Fibroblast of skin of left biceps (primary cell): ENCODE results near the gene KIAA1755.

Source experiments
- DNase-seq, 2 experiments: peaks; one replicate each; pipeline ENCODE4 v3.0.0-alpha.2; 2013; ENCODE audit warnings: low read depth in 2 of 2

Gene KIAA1755

GRCh38 chr20:38260378-38261053, at the start of gene KIAA1755:
KIAA1755 (minus strand) TSS chr20:38260735; CDS start chr20:38260500, 235 bp downstream.
- DNase-seq, result no peak

DNA sequence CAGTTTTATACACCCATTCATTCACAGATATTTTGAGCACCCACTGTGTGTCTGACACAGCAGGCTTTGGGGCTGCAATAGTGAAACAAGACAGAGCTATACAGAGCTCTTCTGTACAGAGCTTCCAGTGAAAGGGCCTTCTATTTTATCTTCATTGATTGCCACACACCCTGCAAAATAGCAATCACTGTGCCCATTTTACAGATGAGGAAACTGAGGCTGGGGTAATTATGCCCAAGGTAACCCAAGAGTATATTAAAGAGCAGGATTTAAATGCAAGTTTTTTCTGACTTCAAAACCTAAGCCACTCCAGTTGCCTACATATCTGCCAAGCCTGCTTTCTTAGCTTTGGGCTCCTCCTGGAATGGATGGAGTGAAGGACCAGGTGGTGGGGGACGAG, 47.9 kb upstream of the KIAA1755 start:
- DNase-seq, result no peak

DNA sequence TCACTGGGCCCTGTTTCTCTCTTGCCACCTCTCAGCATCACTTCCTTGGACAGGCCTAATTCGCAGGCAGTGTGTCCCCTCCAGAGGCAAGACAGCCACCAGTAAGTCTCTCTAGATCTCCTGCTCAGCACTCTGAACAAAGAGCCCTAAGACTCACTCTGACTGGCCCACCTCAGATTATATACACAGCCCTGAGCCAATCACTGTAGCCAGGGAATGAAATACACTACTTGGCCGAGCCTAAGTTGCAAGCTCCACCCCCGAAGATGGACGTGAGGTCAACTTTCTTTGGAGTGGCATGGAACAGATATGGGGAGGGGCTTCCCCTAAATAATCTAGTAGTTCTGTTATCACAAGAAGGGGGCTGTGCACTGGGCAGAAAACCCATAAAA, 47.5 kb upstream of the KIAA1755 start:
- DNase-seq, result no peak

- no peak for DNase-seq
These were observed 47.0 kb upstream of the KIAA1755 start for GRCh38 chr20:38307371-38308046.

DNA sequence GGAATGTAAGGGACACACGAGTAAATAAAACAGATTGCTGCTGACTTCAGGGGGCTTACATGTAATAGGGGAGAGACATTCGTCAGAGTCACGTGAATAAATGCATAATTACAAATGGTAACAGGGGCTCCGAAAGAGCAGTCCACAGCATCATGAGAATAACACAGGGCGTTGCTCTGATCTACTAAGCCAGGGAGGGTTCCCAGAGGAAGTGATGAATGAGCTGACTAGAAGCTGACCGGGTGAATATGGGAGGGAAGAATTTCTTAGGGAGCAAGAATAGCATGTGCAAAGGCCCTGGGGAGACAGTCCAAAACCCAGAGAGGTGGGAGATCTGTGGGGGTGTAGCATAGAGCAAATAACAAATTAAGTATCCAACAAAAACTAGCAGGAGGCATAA, 45.8 kb upstream of the KIAA1755 start:
- DNase-seq, result no peak

DNA sequence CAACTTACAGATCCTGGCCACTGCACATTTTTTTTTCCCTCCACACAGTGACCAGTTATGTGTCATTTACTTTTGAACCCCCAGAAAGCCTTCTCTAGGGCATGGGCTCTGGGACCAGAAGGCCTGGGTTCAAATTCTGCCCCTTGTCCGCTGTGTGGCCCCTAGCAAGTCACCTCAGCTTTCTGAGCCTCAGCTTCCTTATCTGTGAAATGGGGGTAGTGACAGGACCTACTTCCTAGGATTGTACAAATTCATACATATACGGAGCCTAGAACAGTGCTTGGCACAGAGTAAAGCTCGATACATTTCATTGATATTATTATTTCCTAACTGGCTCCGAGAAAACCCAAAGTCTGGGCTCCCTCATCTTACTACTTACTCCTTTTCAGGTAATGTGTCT, 45.0 kb upstream of the KIAA1755 start:
- DNase-seq, result no peak

DNA sequence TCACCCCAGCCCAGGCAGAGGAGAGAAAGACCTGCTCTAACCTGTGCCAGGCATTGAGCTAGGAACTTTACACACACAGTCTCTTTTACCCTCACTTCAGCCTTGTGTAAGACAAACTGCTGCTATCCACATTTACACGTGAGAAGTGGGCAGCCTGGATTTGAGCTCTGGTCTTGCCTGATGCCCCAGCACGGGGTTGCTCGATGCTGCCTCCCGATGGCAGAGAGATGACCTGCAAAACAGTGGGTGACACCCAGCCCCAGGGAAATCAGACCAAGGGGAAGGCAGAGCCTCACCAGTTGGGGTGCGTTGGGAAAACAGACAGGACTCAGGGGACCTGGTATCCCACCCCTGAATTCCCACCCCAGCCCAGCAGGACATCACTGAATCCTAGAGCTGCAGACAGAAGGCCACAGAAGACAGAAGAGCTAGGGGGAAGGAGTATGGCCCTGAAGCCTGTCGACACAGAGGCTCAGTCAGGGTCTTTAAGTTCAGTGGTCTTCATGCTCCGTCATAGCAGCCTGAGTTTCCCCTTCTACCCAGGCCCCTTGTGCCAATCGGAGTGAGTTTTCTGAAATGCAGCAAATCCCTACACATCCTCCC, 44.4 kb upstream of the KIAA1755 start:
- no peak for DNase-seq

- no peak for DNase-seq
These were observed 43.4 kb upstream of the KIAA1755 start, which contains the start of gene BPI for GRCh38 chr20:38303908-38304379. BPI (plus strand) TSS chr20:38304156; CDS start chr20:38304224, 68 bp downstream.

GRCh38 chr20:38302786-38303185, 42.3 kb upstream of the KIAA1755 start:
- no peak for DNase-seq

DNA sequence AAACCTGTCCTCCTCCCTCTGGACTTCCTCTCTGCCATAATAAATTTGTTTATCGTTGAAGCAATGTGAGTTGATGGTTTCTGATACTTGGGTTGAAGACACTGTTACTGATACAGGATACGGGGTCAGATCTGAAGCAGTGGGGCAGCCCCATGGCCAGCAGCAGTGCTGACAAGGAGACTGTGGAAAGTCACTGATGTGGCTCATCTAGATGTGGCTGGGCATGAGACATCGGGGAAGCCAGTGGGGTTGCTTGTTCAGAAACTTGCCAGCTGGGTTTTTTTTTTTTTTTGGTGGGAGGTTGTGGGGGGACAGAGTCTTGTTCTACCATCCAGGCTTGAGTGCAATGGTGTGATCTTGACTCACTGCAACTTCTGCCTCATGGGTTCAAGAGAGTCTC, 40.8 kb upstream of the KIAA1755 start:
- DNase-seq, result no peak

GRCh38 chr20:38300438-38300837, 39.9 kb upstream of the KIAA1755 start:
- no peak for DNase-seq

- no peak for DNase-seq
These were observed 39.4 kb upstream of the KIAA1755 start for GRCh38 chr20:38299963-38300362.

DNA sequence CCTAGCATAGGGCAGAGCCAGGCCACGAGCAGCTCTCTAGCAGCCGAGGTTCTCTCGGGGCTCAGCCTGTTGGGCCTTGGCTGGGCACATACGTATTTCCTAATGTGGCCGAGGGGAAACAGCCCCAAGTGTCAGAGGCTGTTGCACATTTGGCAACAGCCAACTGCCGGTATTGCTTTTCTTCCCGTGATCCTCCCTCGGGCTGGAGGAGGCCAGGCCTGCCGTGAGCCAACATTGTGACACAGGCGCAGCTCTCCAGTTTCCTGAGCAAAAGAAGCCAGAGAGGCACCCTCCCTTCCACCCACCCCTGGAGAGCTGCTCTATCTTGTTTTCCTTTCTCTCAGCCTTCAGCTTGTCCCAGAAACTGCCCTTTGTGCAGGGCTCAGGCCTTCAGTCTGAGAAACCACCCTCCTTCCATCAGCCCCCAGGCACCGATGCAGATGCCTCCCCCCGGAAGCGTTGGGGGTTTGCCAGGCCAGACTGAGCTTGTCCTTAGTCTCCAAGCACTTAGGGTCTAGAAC, 38.3 kb upstream of the KIAA1755 start:
- no peak for DNase-seq

- no peak for DNase-seq
These were observed 37.6 kb upstream of the KIAA1755 start for GRCh38 chr20:38297916-38298674.

DNA sequence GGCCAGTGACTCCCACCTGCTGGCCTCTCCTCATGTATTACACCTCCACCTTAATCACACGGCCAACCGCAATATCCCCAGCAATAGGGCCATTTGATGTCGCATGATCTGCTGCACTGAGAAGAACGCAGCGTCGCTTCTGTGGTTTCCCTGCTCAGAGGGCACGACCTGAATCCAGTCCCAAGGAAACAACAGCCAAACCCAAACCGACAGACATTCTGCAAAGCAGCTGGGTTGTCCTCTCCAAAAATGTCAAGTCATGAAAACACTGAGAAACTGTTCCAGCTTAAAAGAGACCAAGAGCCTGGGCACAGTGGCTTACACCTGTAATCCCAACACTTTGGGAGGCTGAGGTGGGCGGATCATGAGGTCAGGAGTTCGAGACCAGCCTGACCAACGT, 35.9 kb upstream of the KIAA1755 start:
- no peak for DNase-seq

GRCh38 chr20:38295811-38296210, 35.3 kb upstream of the KIAA1755 start:
- no peak for DNase-seq

- no peak for DNase-seq
These were observed 33.6 kb upstream of the KIAA1755 start for GRCh38 chr20:38294076-38294591.

GRCh38 chr20:38293491-38294065, 33.0 kb upstream of the KIAA1755 start:
- no peak for DNase-seq

DNA sequence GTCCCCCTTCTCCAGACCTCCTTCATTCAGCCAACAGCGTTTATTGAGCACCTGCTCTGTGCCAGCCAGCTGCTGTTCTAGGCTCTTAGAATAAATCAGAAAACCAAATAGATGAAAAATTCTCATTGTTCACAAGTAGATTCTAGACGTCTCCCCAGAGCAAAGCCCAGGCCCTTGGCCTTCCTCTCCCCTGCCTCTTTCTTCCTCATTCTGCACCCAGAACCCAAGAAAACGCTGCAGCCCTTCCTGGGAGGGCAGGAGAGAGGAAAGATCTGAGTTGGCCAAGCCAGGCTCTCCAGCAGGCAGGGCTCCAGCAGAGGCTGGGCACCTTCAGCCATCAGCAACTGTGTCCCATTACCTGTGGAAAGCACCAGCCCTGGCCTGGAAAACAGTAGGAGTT, 31.4 kb upstream of the KIAA1755 start:
- no peak for DNase-seq

GRCh38 chr20:38290829-38291814, 30.6 kb upstream of the KIAA1755 start:
- DNase-seq, result no peak
